Dorsolateral prefrontal cortex (tissue), 118 donors: ENCODE results near the gene TGIF1. TPM values are rescaled to one million over a fixed set of nuclear protein-coding genes. Genes with fewer than 3 reads are reported as not detected.

ENCODE experiments used
- total RNA-seq, 120 experiments: library from RNA; stranded (reverse); gene quantifications; one replicate each; pipeline versions ENCODE4 v1.2.3 to v1.2.4, GENCODE V29; 2022

The TGIF1 gene
- total RNA-seq, 120 experiments from 2014 or later: 5.1 to 30.2 (median 12.3) TPM

Other genes starting within 250 kb of the TGIF1 start
- gene MYOM1, start 230.2 kb upstream of the TGIF1 start, total RNA-seq: 10 to 100 TPM in 34 of 120 experiments, 1 to 10 TPM in 86; 2.2 to 18.7 (median 8.0) TPM
- 10 to 100 TPM; 23.3 to 83.1 (median 42.9) TPM for gene MYL12A, start 202.4 kb upstream of the TGIF1 start, total RNA-seq
- gene MYL12B, start 188.0 kb upstream of the TGIF1 start, total RNA-seq: 100 to 1,000 TPM in 100 of 120 experiments, 10 to 100 TPM in 20; 72.6 to 168 (median 118) TPM